ENCODE results near the gene PRR23A.

The PRR23A gene

DNA sequence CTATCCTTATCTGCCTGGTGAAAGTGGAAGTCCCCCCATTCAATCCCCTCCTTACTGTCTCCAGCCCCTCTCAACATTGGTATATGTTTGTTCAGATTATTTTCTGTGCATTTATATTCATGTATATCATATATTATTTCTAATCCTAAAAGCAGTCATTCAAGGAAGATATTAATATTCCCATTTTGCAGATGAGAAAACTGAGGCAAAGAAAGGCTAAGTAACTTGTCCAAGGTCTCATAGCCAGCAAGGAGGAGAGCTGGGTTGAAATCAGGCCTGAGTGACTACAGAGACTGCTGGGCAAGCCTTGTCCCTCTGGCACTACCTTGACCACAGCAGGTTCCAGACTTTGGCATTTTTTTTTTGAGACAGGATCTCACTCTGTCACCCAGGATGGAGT is 30.0 kb downstream of the PRR23A start:
- Histone ChIP-seq H3K36me3 (ENCODE audit: insufficient read depth, low read length) (no peaks in the 10 kb centered on the region), H4K20me1 (ENCODE audit: insufficient read depth, low read length) (no peaks in the 10 kb centered on the region), H3K27ac (ENCODE audit: low read length) (no peak overlapping the region), H3K9ac (ENCODE audit: low read depth, low read length) (no peak overlapping the region), H3K9me3 (ENCODE audit: insufficient read depth, low read length, severe bottlenecking) (no peaks in the 10 kb centered on the region), H3K4me3 (ENCODE audit: low read depth in 1 of 2, low read length in 2 of 2) (no peak overlapping the region), H3K27me3 (ENCODE audit: insufficient read depth, low read length, poor library complexity) (no peaks in the 10 kb centered on the region), H2AFZ (ENCODE audit: low read depth, low read length) (no peak overlapping the region), H3K79me2 (ENCODE audit: insufficient read depth, low read length) (no peaks in the 10 kb centered on the region), H3K4me1 (ENCODE audit: insufficient read depth, low read length) (no peaks in the 10 kb centered on the region), H3K4me2 (ENCODE audit: insufficient read depth, low read length) (no peak overlapping the region)
- DNase-seq (no peak), ATAC-seq (ENCODE audit: insufficient read depth, low read depth) (no peak)
- TF ChIP-seq EZH2 (IDR thresholded peaks at IDR 0.05; ENCODE audit: borderline replicate concordance, low read depth, low read length, severe bottlenecking) (no peak), CTCF (IDR thresholded peaks at IDR 0.05; ENCODE audit: borderline replicate concordance, extremely low read depth, low read length, poor library complexity, severe bottlenecking) (no peak)

- no peaks in the 10 kb centered on the region for H4K20me1 ChIP-seq (ENCODE audit: insufficient read depth, low read length)
- H3K36me3 ChIP-seq (ENCODE audit: insufficient read depth, low read length), result no peaks in the 10 kb centered on the region
- no peak for TF ChIP-seq EZH2 (IDR thresholded peaks at IDR 0.05; ENCODE audit: borderline replicate concordance, low read depth, low read length, severe bottlenecking)
- TF ChIP-seq CTCF (IDR thresholded peaks at IDR 0.05; ENCODE audit: borderline replicate concordance, extremely low read depth, low read length, poor library complexity, severe bottlenecking), result no peak
- DNase-seq (no peak), ATAC-seq (ENCODE audit: insufficient read depth, low read depth) (no peak)
- H3K4me2 ChIP-seq (ENCODE audit: insufficient read depth, low read length), result no peak overlapping the region
- H3K9ac ChIP-seq (ENCODE audit: low read depth, low read length), result no peak overlapping the region
- no peak overlapping the region for H3K4me3 ChIP-seq (ENCODE audit: low read depth in 1 of 2, low read length in 2 of 2)
- H3K4me1 ChIP-seq (ENCODE audit: insufficient read depth, low read length), result no peaks in the 10 kb centered on the region
- no peaks in the 10 kb centered on the region for H3K79me2 ChIP-seq (ENCODE audit: insufficient read depth, low read length)
- H3K9me3 ChIP-seq (ENCODE audit: insufficient read depth, low read length, severe bottlenecking), result no peaks in the 10 kb centered on the region
- H3K27me3 ChIP-seq (ENCODE audit: insufficient read depth, low read length, poor library complexity), result no peaks in the 10 kb centered on the region
- no peak overlapping the region for H3K27ac ChIP-seq (ENCODE audit: low read length)
- H2AFZ ChIP-seq (ENCODE audit: low read depth, low read length), result no peak overlapping the region
Observed at GRCh38 chr3:138975351-138975750, 30.7 kb downstream of the PRR23A start.

GRCh38 chr3:138974462-138974861 is 31.6 kb downstream of the PRR23A start:
- DNase-seq, result no peak
- H2AFZ ChIP-seq (ENCODE audit: low read depth, low read length), result no peak overlapping the region

More at GRCh38 chr3:138974462-138974861, 31.6 kb downstream of the PRR23A start:
- Histone ChIP-seq H3K27ac (ENCODE audit: low read length) (no peak overlapping the region), H3K79me2 (ENCODE audit: insufficient read depth, low read length) (no peaks in the 10 kb centered on the region), H3K4me1 (ENCODE audit: insufficient read depth, low read length) (no peaks in the 10 kb centered on the region), H3K9me3 (ENCODE audit: insufficient read depth, low read length, severe bottlenecking) (no peaks in the 10 kb centered on the region), H3K36me3 (ENCODE audit: insufficient read depth, low read length) (no peaks in the 10 kb centered on the region), H3K27me3 (ENCODE audit: insufficient read depth, low read length, poor library complexity) (no peaks in the 10 kb centered on the region), H3K4me2 (ENCODE audit: insufficient read depth, low read length) (no peak overlapping the region), H3K9ac (ENCODE audit: low read depth, low read length) (no peak overlapping the region), H4K20me1 (ENCODE audit: insufficient read depth, low read length) (no peaks in the 10 kb centered on the region), H3K4me3 (ENCODE audit: low read depth in 1 of 2, low read length in 2 of 2) (no peak overlapping the region)
- TF ChIP-seq CTCF (IDR thresholded peaks at IDR 0.05; ENCODE audit: borderline replicate concordance, extremely low read depth, low read length, poor library complexity, severe bottlenecking) (no peak), EZH2 (IDR thresholded peaks at IDR 0.05; ENCODE audit: borderline replicate concordance, low read depth, low read length, severe bottlenecking) (no peak)
- no peak for ATAC-seq (ENCODE audit: insufficient read depth, low read depth)

Measured in DND-41 (cell line).